GM18507 (cell line): ENCODE measurements around the gene PTPN7.

Experiments
- DNase-seq: peaks from one replicate; pipeline ENCODE4 v3.0.0; 2011; ENCODE audit warnings: low read depth; ENCODE audit not compliant: insufficient read length; ENCODE audit errors: extremely low spot score
- FAIRE-seq: peaks from 2 replicates; lab custom pipeline; 2011; peaks lifted over from hg19 to GRCh38; lab: Jason Lieb, UNC

The PTPN7 gene

GRCh38 chr1:202160377-202160940 is at the start of gene PTPN7:
Gene PTPN7 (minus strand): TSS chr1:202160602. CDS start chr1:202159402, 1,200 bp downstream.
- FAIRE-seq (peak; percentile 69), DNase-seq (peak; percentile 72)

GRCh38 chr1:202208351-202208857 is 48.0 kb upstream of the PTPN7 start:
- DNase-seq (no peak), FAIRE-seq (no peak)

- DNase-seq: no peak
- FAIRE-seq: no peak
Observed at GRCh38 chr1:202207292-202207691, 46.9 kb upstream of the PTPN7 start.

- no peak for FAIRE-seq
- no peak for DNase-seq
Observed at GRCh38 chr1:202205523-202206190, 45.3 kb upstream of the PTPN7 start.

GRCh38 chr1:202204065-202204464 is 43.7 kb upstream of the PTPN7 start:
- no peak for DNase-seq
- no peak for FAIRE-seq

- no peak for DNase-seq
- FAIRE-seq: no peak
Observed at GRCh38 chr1:202203238-202204039, 43.0 kb upstream of the PTPN7 start.

GRCh38 chr1:202202500-202203168 is 42.2 kb upstream of the PTPN7 start:
- no peak for FAIRE-seq

GRCh38 chr1:202201971-202202370 is 41.6 kb upstream of the PTPN7 start:
- FAIRE-seq: no peak
- DNase-seq: no peak

More at GRCh38 chr1:202202500-202203168, 42.2 kb upstream of the PTPN7 start:
- no peak for DNase-seq

- DNase-seq (no peak), FAIRE-seq (no peak)
Observed at GRCh38 chr1:202201266-202201665, 40.9 kb upstream of the PTPN7 start.

GRCh38 chr1:202200669-202201068 is 40.3 kb upstream of the PTPN7 start:
- DNase-seq: no peak
- FAIRE-seq: no peak

GRCh38 chr1:202200112-202200548 is 39.7 kb upstream of the PTPN7 start:
- no peak for DNase-seq
- no peak for FAIRE-seq

GRCh38 chr1:202199040-202199889 is 38.9 kb upstream of the PTPN7 start:
- FAIRE-seq (no peak), DNase-seq (no peak)

- DNase-seq (no peak), FAIRE-seq (no peak)
Observed at GRCh38 chr1:202198366-202198724, 37.9 kb upstream of the PTPN7 start.

- FAIRE-seq (no peak), DNase-seq (no peak)
Observed at GRCh38 chr1:202197653-202198365, 37.4 kb upstream of the PTPN7 start.

GRCh38 chr1:202194328-202194648 is 33.9 kb upstream of the PTPN7 start:
- DNase-seq: no peak
- no peak for FAIRE-seq

- FAIRE-seq: no peak
- DNase-seq: no peak
Observed at GRCh38 chr1:202193614-202194327, 33.4 kb upstream of the PTPN7 start, which contains the start of gene LGR6. Gene LGR6 (plus strand): TSS chr1:202193799. CDS start chr1:202193990, 191 bp downstream.

GRCh38 chr1:202192770-202193613 is 32.6 kb upstream of the PTPN7 start:
- DNase-seq (peak; percentile 18), FAIRE-seq (peak; percentile 64)
